H9 (cell line): ENCODE data around the gene FCHSD2. TPM values are rescaled to one million over a fixed set of nuclear protein-coding genes. Genes with fewer than 3 reads are reported as not detected.
A peak's percentile ranks its signal among the peaks of the same experiment; 100 is the strongest.

ENCODE experiments used
- DNase-seq: peaks from one replicate; pipeline ENCODE4 v3.0.0-alpha.2; 2017
- H2AFZ ChIP-seq: one replicate; pipeline ENCODE4 v1.6.1; 2013; ENCODE audit warnings: mild to moderate bottlenecking, low read length, control low read depth, moderate library complexity
- H2AK5ac ChIP-seq: 2 replicates; pipeline ENCODE4 v1.6.1; 2013; ENCODE audit warnings: low read length, control low read depth, mixed read lengths; ENCODE audit not compliant: insufficient read length
- H2BK120ac ChIP-seq: one replicate; pipeline ENCODE4 v1.6.1; 2013; ENCODE audit warnings: low read depth, mild to moderate bottlenecking, low read length, control low read depth, inconsistent platforms; ENCODE audit not compliant: poor library complexity, severe bottlenecking
- H2BK12ac ChIP-seq: 2 replicates; pipeline ENCODE4 v1.6.1; 2013; ENCODE audit warnings: low read length, control low read depth, mixed read lengths, low read depth; ENCODE audit not compliant: insufficient read length
- H2BK15ac ChIP-seq: 2 replicates; pipeline ENCODE4 v1.6.1; 2013; ENCODE audit warnings: low read depth, low read length, control low read depth
- H2BK20ac ChIP-seq: one replicate; pipeline ENCODE4 v1.6.1; 2013; ENCODE audit warnings: low read depth, mild to moderate bottlenecking, low read length, control low read depth, inconsistent platforms; ENCODE audit not compliant: poor library complexity, severe bottlenecking
- H2BK5ac ChIP-seq: 2 replicates; pipeline ENCODE4 v1.6.1; 2013; ENCODE audit warnings: low read length, control low read depth, mixed read lengths; ENCODE audit not compliant: insufficient read length
- H3K14ac ChIP-seq: 2 replicates; pipeline ENCODE4 v1.6.1; 2013; ENCODE audit warnings: low read length, control low read depth; ENCODE audit not compliant: insufficient read depth
- H3K18ac ChIP-seq: 2 replicates; pipeline ENCODE4 v1.6.1; 2013; ENCODE audit warnings: low read depth, mild to moderate bottlenecking, mixed read lengths, low read length, control low read depth; ENCODE audit not compliant: insufficient read length
- H3K23ac ChIP-seq: 2 replicates; pipeline ENCODE4 v1.6.1; 2013; ENCODE audit warnings: low read length, control low read depth, mixed read lengths, low read depth; ENCODE audit not compliant: insufficient read length
- H3K23me2 ChIP-seq: 2 replicates; pipeline ENCODE4 v1.6.1; 2013; ENCODE audit warnings: low read depth, mild to moderate bottlenecking, mixed read lengths, low read length, control low read depth; ENCODE audit not compliant: insufficient read length, poor library complexity, severe bottlenecking
- H3K27ac ChIP-seq: 2 replicates; pipeline ENCODE4 v1.5.1; 2013; ENCODE audit warnings: low read length, control low read depth, mixed read lengths, low read depth; ENCODE audit not compliant: insufficient read length
- H3K27me3 ChIP-seq: 2 replicates; pipeline ENCODE4 v1.6.1; 2013; ENCODE audit warnings: low read length, control low read depth, inconsistent platforms; ENCODE audit not compliant: insufficient read depth
- H3K4ac ChIP-seq: 2 replicates; pipeline ENCODE4 v1.6.1; 2013; ENCODE audit warnings: low read depth, mild to moderate bottlenecking, control low read depth, inconsistent platforms, low read length, moderate library complexity
- H3K4me1 ChIP-seq: 2 replicates; pipeline ENCODE4 v1.6.1; 2013; ENCODE audit warnings: low read length, control low read depth, inconsistent platforms; ENCODE audit not compliant: insufficient read depth
- H3K4me2 ChIP-seq: 2 replicates; pipeline ENCODE4 v1.6.1; 2013; ENCODE audit warnings: low read length, control low read depth, mixed read lengths; ENCODE audit not compliant: insufficient read length, insufficient read depth
- H3K56ac ChIP-seq: 2 replicates; pipeline ENCODE4 v1.6.1; 2013; ENCODE audit warnings: low read depth, mild to moderate bottlenecking, mixed read lengths, low read length, control low read depth; ENCODE audit not compliant: insufficient read length
- H3K79me1 ChIP-seq: 2 replicates; pipeline ENCODE4 v1.6.1; 2013; ENCODE audit warnings: low read depth, mild to moderate bottlenecking, moderate library complexity, low read length, control low read depth, inconsistent platforms; ENCODE audit not compliant: insufficient read depth, poor library complexity, severe bottlenecking
- H3K79me2 ChIP-seq: 2 replicates; pipeline ENCODE4 v1.6.1; 2013; ENCODE audit warnings: low read length, control low read depth, inconsistent platforms; ENCODE audit not compliant: insufficient read depth
- H3K9ac ChIP-seq: 2 replicates; pipeline ENCODE4 v1.6.1; 2013; ENCODE audit warnings: low read length, control low read depth, mixed read lengths; ENCODE audit not compliant: insufficient read length; ENCODE audit errors: extremely low read depth
- H3K9me3 ChIP-seq: one replicate; pipeline ENCODE4 v1.6.1; 2013; ENCODE audit warnings: low read depth, low read length, inconsistent platforms; ENCODE audit not compliant: control insufficient read depth
- H3T11ph ChIP-seq: one replicate; pipeline ENCODE4 v1.6.1; 2013; ENCODE audit warnings: mild to moderate bottlenecking, low read length, control low read depth, inconsistent platforms
- H4K20me1 ChIP-seq: one replicate; pipeline ENCODE4 v1.6.1; 2013; ENCODE audit not compliant: control insufficient read depth, insufficient read length, insufficient read depth
- H4K5ac ChIP-seq: 2 replicates; pipeline ENCODE4 v1.6.1; 2013; ENCODE audit warnings: low read depth, mild to moderate bottlenecking, mixed read lengths, low read length, control low read depth; ENCODE audit not compliant: insufficient read length
- H4K8ac ChIP-seq: replicated peaks from 2 replicates; pipeline ENCODE4 v1.6.1; 2013; ENCODE audit warnings: low read length, control low read depth, mixed read lengths, low read depth; ENCODE audit not compliant: insufficient read length
- H4K91ac ChIP-seq: 2 replicates; pipeline ENCODE4 v1.6.1; 2013; ENCODE audit warnings: low read depth, mild to moderate bottlenecking, moderate library complexity, mixed read lengths, low read length, control low read depth; ENCODE audit not compliant: insufficient read length
- H3K27ac Mint-ChIP-seq, 3 experiments: 2 replicates in 2 of 3; 3 replicates in 1 of 3; pipeline ENCODE4 v1.8.0; 2020 to 2021; ENCODE audit warnings: mixed read lengths in 3 of 3, mild to moderate bottlenecking in 1 of 3, moderate library complexity in 1 of 3
- H3K27me3 Mint-ChIP-seq: 2 replicates; pipeline ENCODE4 v1.8.0; 2021; ENCODE audit warnings: low read depth, mild to moderate bottlenecking, moderate library complexity, mixed read lengths
- H3K36me3 Mint-ChIP-seq, 3 experiments: 2 replicates in 2 of 3; 3 replicates in 1 of 3; pipeline ENCODE4 v1.8.0; 2020 to 2021; ENCODE audit warnings: low read depth in 3 of 3, mixed read lengths in 3 of 3; ENCODE audit not compliant: insufficient read depth in 1 of 3
- H3K4me1 Mint-ChIP-seq, 2 experiments: 2 replicates each; pipeline ENCODE4 v1.8.0; 2020; ENCODE audit warnings: mixed read lengths in 2 of 2
- H3K4me3 Mint-ChIP-seq, 2 experiments: 2 replicates in 1 of 2; 3 replicates in 1 of 2; pipeline ENCODE4 v1.8.0; 2020 to 2021; ENCODE audit warnings: mild to moderate bottlenecking in 2 of 2, mixed read lengths in 2 of 2, moderate library complexity in 1 of 2
- H3K9me3 Mint-ChIP-seq, 2 experiments: 2 replicates in 1 of 2; 3 replicates in 1 of 2; pipeline ENCODE4 v1.8.0; 2020; ENCODE audit warnings: mild to moderate bottlenecking in 2 of 2, mixed read lengths in 2 of 2, moderate library complexity in 1 of 2
- CTCF ChIP-seq: fragments of 200-600 bp; sonication (generic); conservative IDR thresholded peaks from 3 replicates; pipeline ENCODE4 v1.8.0; 2021; ENCODE audit warnings: antibody characterized with exemption, mild to moderate bottlenecking
- WGBS: extraction: QIAGEN DNeasy Blood & Tissue Kit; methylation state at CpG from one replicate; pipeline ENCODE4 v1.1.7; 2013; ENCODE audit warnings: missing lambda C conversion rate, low lambda C conversion rate, mixed read lengths; ENCODE audit not compliant: insufficient read length; ENCODE audit errors: extremely low coverage; 5-methylcytosine and 5-hydroxymethylcytosine counted together
- total RNA-seq: library from RNA; stranded (reverse); gene quantifications from 2 replicates; pipeline ENCODE4 v1.2.1, GENCODE V29; 2021

The FCHSD2 gene
- total RNA-seq, 1 experiment from 2014 or later = 17.8 TPM

GRCh38 chr11:73047773-73048371, 94.2 kb downstream of the FCHSD2 start:
- H3K27ac ChIP-seq = no peak overlapping the region
- Mint-ChIP-seq H3K4me1 (no peaks in the 10 kb centered on the region), H3K4me3 (no peak overlapping the region), H3K27ac (0 out of 7 replicates have a peak overlapping the region, but pooled peaks of 1 of the 3 experiments have one; percentile 16), H3K9me3 (no peaks in the 10 kb centered on the region; a peak in 1 of 5 replicates), H3K36me3 (no peaks in the 10 kb centered on the region), H3K27me3 (no peaks in the 10 kb centered on the region)
- no peak overlapping the region for H3K4me2 ChIP-seq
- H2BK12ac ChIP-seq = no peak overlapping the region
- H3K27me3 ChIP-seq = no peaks in the 10 kb centered on the region
- H3K79me1 ChIP-seq = no peaks in the 10 kb centered on the region
- no peak for TF ChIP-seq CTCF
- H2AFZ ChIP-seq = no peak overlapping the region
- no peaks in the 10 kb centered on the region for H3K79me2 ChIP-seq
- no peak overlapping the region for H2AK5ac ChIP-seq
- H4K91ac ChIP-seq = no peak overlapping the region
- H2BK15ac ChIP-seq = no peak overlapping the region
- no peak overlapping the region for H3K9ac ChIP-seq
- no peak for DNase-seq
- H2BK5ac ChIP-seq = no peak overlapping the region
- no peaks in the 10 kb centered on the region for H3K9me3 ChIP-seq
- H2BK120ac ChIP-seq = no peak overlapping the region
- H3K23ac ChIP-seq = no peak overlapping the region
- H3K18ac ChIP-seq = no peak overlapping the region
- H3T11ph ChIP-seq = no peak overlapping the region
- H4K5ac ChIP-seq = no peak overlapping the region
- no peaks in the 10 kb centered on the region for H3K23me2 ChIP-seq
- H3K4me1 ChIP-seq = no peaks in the 10 kb centered on the region
- H3K14ac ChIP-seq = no peak overlapping the region
- no CpG with 5 or more reads among the region's 2 CpGs for WGBS
- no peak overlapping the region for H3K56ac ChIP-seq
- H2BK20ac ChIP-seq = no peak overlapping the region
- no peak overlapping the region for H3K4ac ChIP-seq
- H4K20me1 ChIP-seq = no peaks in the 10 kb centered on the region
- H4K8ac ChIP-seq = no peak overlapping the region
